ENCODE data around the gene KREMEN2. TPM values are rescaled to one million over a fixed set of nuclear protein-coding genes. Genes with fewer than 3 reads are reported as not detected.

Gene KREMEN2
- total and polyA plus RNA-seq, 2 of the 13 experiments (the other 11 are each of a cell fraction or from before 2014, with no cell fraction given), result 0.48 to 1.2 TPM

GRCh38 chr16:2928796-2929195 is 35.3 kb upstream of the KREMEN2 start (continued):
- TF ChIP-seq ZNF138 (CRISPR knock-in tag; IDR thresholded peaks at IDR 0.05; ENCODE audit: low read depth), result no peak

GRCh38 chr16:2929693-2930092 is 34.4 kb upstream of the KREMEN2 start:
- no peak for DNase-seq (ENCODE audit: low spot score)
- Histone ChIP-seq H3K9me3 (ENCODE audit: low read length) (no peaks in the 10 kb centered on the region), H2AFZ (ENCODE audit: low read length) (no peak overlapping the region), H4K20me1 (ENCODE audit: insufficient read depth, low read length) (no peaks in the 10 kb centered on the region), H3K4me2 (ENCODE audit: low read depth, low read length) (no peak overlapping the region), H3K27me3 (ENCODE audit: control insufficient read depth in 1 of 2, insufficient read depth in 2 of 2, low read length in 2 of 2) (no peaks in the 10 kb centered on the region), H3K27ac (ENCODE audit: extremely low read length, insufficient read depth, low read length) (no peak overlapping the region), H3K4me1 (ENCODE audit: insufficient read depth, low read length) (0 out of 2 replicates have a peak, but pooled peaks cover 9% of the 10 kb centered on the region), H3K9ac (ENCODE audit: insufficient read depth, low read depth, low read length) (no peak overlapping the region), H3K79me2 (ENCODE audit: insufficient read depth, low read length) (no peaks in the 10 kb centered on the region), H3K4me3 (replicated peaks in 1 of 3; ENCODE audit: insufficient read depth in 1 of 3, low read depth in 2 of 3, low read length in 3 of 3) (no peak overlapping the region), H3K36me3 (replicated peaks in 1 of 2; ENCODE audit: control insufficient read depth in 1 of 2, insufficient read depth in 2 of 2, low read length in 2 of 2) (peaks cover 8 to 9% of the 10 kb centered on the region in 2 experiments; a peak in 3 of 5 replicates)
- 90% methylated on average over 2 of the region's 14 CpGs for WGBS (ENCODE audit: low lambda C conversion rate)
- no peak for TF ChIP-seq ZC3H13 (CRISPR knock-in tag; IDR thresholded peaks at IDR 0.05)
- no peak for TF ChIP-seq MEIS2 (CRISPR knock-in tag; IDR thresholded peaks at IDR 0.05)
- TF ChIP-seq ZNF292 (CRISPR knock-in tag; IDR thresholded peaks at IDR 0.05; ENCODE audit: borderline replicate concordance, low read depth), result no peak
- TF ChIP-seq HINFP (CRISPR knock-in tag; IDR thresholded peaks at IDR 0.05; ENCODE audit: low read depth), result no peak
- no peak for TF ChIP-seq MBNL3 (CRISPR knock-in tag; conservative IDR thresholded peaks at IDR 0.05)
- TF ChIP-seq ZNF768 (CRISPR knock-in tag; IDR thresholded peaks at IDR 0.05), result no peak
- no peak for TF ChIP-seq GATAD2A (CRISPR knock-in tag; IDR thresholded peaks at IDR 0.05)
- no peak for TF ChIP-seq STAT6 (CRISPR knock-in tag; IDR thresholded peaks at IDR 0.05; ENCODE audit: borderline replicate concordance)
- TF ChIP-seq ZNF709 (CRISPR knock-in tag; IDR thresholded peaks at IDR 0.05), result no peak
- no peak for TF ChIP-seq ZNF747 (CRISPR knock-in tag; IDR thresholded peaks at IDR 0.05; ENCODE audit: borderline replicate concordance)
- TF ChIP-seq ZFY (CRISPR knock-in tag; IDR thresholded peaks at IDR 0.05), result no peak
- no peak for TF ChIP-seq ZBTB7B (CRISPR knock-in tag; IDR thresholded peaks at IDR 0.05)
- TF ChIP-seq ZNF724P (CRISPR knock-in tag; IDR thresholded peaks at IDR 0.05; ENCODE audit: borderline replicate concordance), result no peak
- TF ChIP-seq CREB3 (CRISPR knock-in tag; IDR thresholded peaks at IDR 0.05), result no peak
- no peak for TF ChIP-seq ZNF12 (CRISPR knock-in tag; IDR thresholded peaks at IDR 0.05)
- no peak for TF ChIP-seq WIZ (CRISPR knock-in tag; IDR thresholded peaks at IDR 0.05)
- no peak for TF ChIP-seq IRF9 (CRISPR knock-in tag; IDR thresholded peaks at IDR 0.05; ENCODE audit: borderline replicate concordance)
- TF ChIP-seq POLR2A (IDR thresholded peaks at IDR 0.05; ENCODE audit: insufficient read depth in 1 of 2, low read depth in 2 of 2, low read length in 2 of 2), result no peak
- TF ChIP-seq RFX3 (CRISPR knock-in tag; IDR thresholded peaks at IDR 0.05), result no peak
- ChIA-PET CTCF (ENCODE audit: low intra/inter-chr PET ratio, low total read pairs) (no interaction called here), POLR2A (no interaction called here)
- FAIRE-seq, result no peak
- ATAC-seq, result no peak
- intact Hi-C loops (cut with micrococcal nuclease; ENCODE audit: unreplicated experiment), result no loop called here
- in situ Hi-C loops (cut with HindIII; ENCODE audit: extremely low pct_ligation_motif_present, low pct_unique_long_range_greater_than_20kb), result no loop called here
- BruUV-seq (replicated peaks), result no TSS peak

All from HepG2 (cell line).